Sigmoid colon (tissue), 7 donors: ENCODE data around the gene DEFB124. TPM values are rescaled to one million over a fixed set of nuclear protein-coding genes. Genes with fewer than 3 reads are reported as not detected.

Source experiments
- DNase-seq: peaks from one replicate; pipeline ENCODE4 v3.0.0-alpha.2; 2019
- H3K27ac ChIP-seq, 4 donors: fragments of 200-600 bp; sonication (generic); one replicate each; pipeline ENCODE4 v1.5.1; 2016 to 2019; ENCODE audit warnings: mild to moderate bottlenecking in 1 of 4
- H3K27me3 ChIP-seq, 3 donors: fragments of 200-600 bp; sonication (generic); one replicate each; pipeline ENCODE4 v1.5.1; 2019; ENCODE audit warnings: mild to moderate bottlenecking in 1 of 3
- H3K36me3 ChIP-seq, 4 donors: fragments of 200-600 bp; sonication (generic); one replicate each; pipeline ENCODE4 v1.5.1; 2016 to 2019
- H3K4me1 ChIP-seq, 4 donors: fragments of 200-600 bp; sonication (generic); one replicate each; pipeline ENCODE4 v1.5.1; 2017 to 2019
- H3K4me3 ChIP-seq, 4 donors: fragments of 200-600 bp; sonication (generic); one replicate each; pipeline ENCODE4 v1.5.1; 2017 to 2019; ENCODE audit warnings: mild to moderate bottlenecking in 2 of 4, moderate library complexity in 1 of 4
- H3K9me3 ChIP-seq, 4 donors: fragments of 200-600 bp in 3 of 4; sonication (generic) in 3 of 4; one replicate each; pipeline versions ENCODE4 v1.5.1 to v1.6.1; 2013 to 2019
- CTCF ChIP-seq, 4 experiments: fragments of 450-650 bp in 3 of 4; fragments of 200-600 bp in 1 of 4; IDR thresholded peaks; one replicate each; pipeline ENCODE4 v1.5.1; 2016 to 2019; ENCODE audit warnings: antibody characterized with exemption in 4 of 4, mild to moderate bottlenecking in 3 of 4, moderate library complexity in 2 of 4
- EP300 ChIP-seq, 4 donors: sonication (generic); formaldehyde crosslinking; IDR thresholded peaks; one replicate each; pipeline ENCODE4 v1.6.1; 2017; ENCODE audit warnings: antibody characterized with exemption in 4 of 4
- POLR2A ChIP-seq, 2 donors: fragments of 450-650 bp; IDR thresholded peaks; one replicate each; pipeline ENCODE4 v1.6.1; 2016; ENCODE audit warnings: antibody characterized with exemption in 2 of 2, mild to moderate bottlenecking in 2 of 2, moderate library complexity in 2 of 2
- POLR2AphosphoS5 ChIP-seq, 4 donors: sonication (generic); formaldehyde crosslinking; IDR thresholded peaks; one replicate each; pipeline ENCODE4 v1.6.1; 2017; ENCODE audit warnings: antibody characterized with exemption in 4 of 4
- WGBS, 2 donors: extraction: QIAGEN DNeasy Blood & Tissue Kit; methylation state at CpG; one replicate each; pipeline ENCODE4 v1.1.7; 2013; 5-methylcytosine and 5-hydroxymethylcytosine counted together
- intact Hi-C: fragments of 100-400 bp; cut with DNase I; formaldehyde crosslinking; loops from one replicate; pipeline ENCODE4 v1.15.1; 2023
- polyA plus RNA-seq, 3 donors: library from polyadenylated mRNA; stranded (reverse); fragments of 200-250 nt; gene quantifications; one replicate each; pipeline ENCODE4 v1.2.3, GENCODE V29; 2013
- total RNA-seq, 4 donors: library from RNA; depleted of rRNA; stranded (reverse); fragments of >200 nt; gene quantifications; one replicate each; pipeline ENCODE4 v1.1.0, GENCODE V29; 2016
- donor health status: healthy with polysubstance abuse.
- donor health status: Bipolar disorder and iron deficiency.
- donor health status: healthy.

Gene DEFB124
- total and polyA plus RNA-seq, 7 donors, result not detected

GRCh38 chr20:31516651-31517050 is 41.7 kb upstream of the DEFB124 start:
- Histone ChIP-seq H3K27ac (no peak overlapping the region), H3K4me1 (peaks cover 0 to 41% (median 29%) of the 10 kb centered on the region in 4 donors)

GRCh38 chr20:31516166-31516565 is 41.2 kb upstream of the DEFB124 start:
- Histone ChIP-seq H3K27me3 (no peaks in the 10 kb centered on the region), H3K9me3 (no peaks in the 10 kb centered on the region), H3K4me1 (peaks cover 0 to 41% (median 29%) of the 10 kb centered on the region in 4 donors), H3K36me3 (peaks cover 0 to 7% (median 0%) of the 10 kb centered on the region in 4 donors), H3K4me3 (peak overlapping the region in 2 of 4 donors; percentile 74 to 85), H3K27ac (no peak overlapping the region)
- intact Hi-C loops, result no loop called here
- no peak for DNase-seq
- 95 to 97% methylated on average over 4 of the region's 4 CpGs for WGBS, 2 donors
- no peak for TF ChIP-seq CTCF (IDR thresholded peaks at IDR 0.05)
- TF ChIP-seq POLR2A (IDR thresholded peaks at IDR 0.05), result no peak
- no peak for TF ChIP-seq POLR2AphosphoS5 (IDR thresholded peaks at IDR 0.05)
- no peak for TF ChIP-seq EP300 (IDR thresholded peaks at IDR 0.05)

More at GRCh38 chr20:31516651-31517050, 41.7 kb upstream of the DEFB124 start:
- Histone ChIP-seq H3K36me3 (peaks cover 0 to 7% (median 0%) of the 10 kb centered on the region in 4 donors), H3K9me3 (no peaks in the 10 kb centered on the region), H3K27me3 (no peaks in the 10 kb centered on the region), H3K4me3 (no peak overlapping the region)
- 81 to 89% methylated on average over 2 of the region's 2 CpGs for WGBS, 2 donors
- TF ChIP-seq EP300 (IDR thresholded peaks at IDR 0.05) (no peak), POLR2A (IDR thresholded peaks at IDR 0.05) (no peak), CTCF (IDR thresholded peaks at IDR 0.05) (no peak), POLR2AphosphoS5 (IDR thresholded peaks at IDR 0.05) (no peak)
- DNase-seq, result no peak
- intact Hi-C loops, result no loop called here

GRCh38 chr20:31515775-31516107 is 40.8 kb upstream of the DEFB124 start:
- no peaks in the 10 kb centered on the region for H3K9me3 ChIP-seq
- peaks cover 0 to 41% (median 29%) of the 10 kb centered on the region in 4 donors for H3K4me1 ChIP-seq
- intact Hi-C loops, result no loop called here
- peaks cover 0 to 7% (median 0%) of the 10 kb centered on the region in 4 donors for H3K36me3 ChIP-seq
- DNase-seq, result no peak
- no peak overlapping the region for H3K27ac ChIP-seq
- 75 to 80% methylated on average over 3 of the region's 3 CpGs for WGBS, 2 donors
- no peak for TF ChIP-seq POLR2A (IDR thresholded peaks at IDR 0.05)
- no peak for TF ChIP-seq EP300 (IDR thresholded peaks at IDR 0.05)
- no peak for TF ChIP-seq CTCF (IDR thresholded peaks at IDR 0.05)
- TF ChIP-seq POLR2AphosphoS5 (IDR thresholded peaks at IDR 0.05), result no peak
- no peaks in the 10 kb centered on the region for H3K27me3 ChIP-seq
- peak overlapping the region in 3 of 4 donors; percentile 74 to 85 (median 83) for H3K4me3 ChIP-seq

- WGBS, 2 donors, result 11 to 13% methylated on average over 4 of the region's 4 CpGs
- TF ChIP-seq POLR2AphosphoS5 (IDR thresholded peaks at IDR 0.05), result no peak
- TF ChIP-seq CTCF (IDR thresholded peaks at IDR 0.05), result no peak
- TF ChIP-seq POLR2A (IDR thresholded peaks at IDR 0.05), result no peak
- no peak for TF ChIP-seq EP300 (IDR thresholded peaks at IDR 0.05)
- Histone ChIP-seq H3K4me1 (peaks cover 0 to 41% (median 29%) of the 10 kb centered on the region in 4 donors), H3K27ac (peak overlapping the region; percentile 79 to 86 (median 84)), H3K36me3 (peaks cover 0 to 7% (median 0%) of the 10 kb centered on the region in 4 donors), H3K9me3 (no peaks in the 10 kb centered on the region), H3K27me3 (no peaks in the 10 kb centered on the region), H3K4me3 (peak overlapping the region; percentile 74 to 85 (median 84))
- intact Hi-C loops, result no loop called here
- DNase-seq, result no peak
Measured at GRCh38 chr20:31515072-31515774, 40.3 kb upstream of the DEFB124 start.
